NCI-H526 treated with DMSO at 0.1 percent for 48 hours (cell line): ENCODE measurements around the gene NCF2.

Experiments used
- DNase-seq: peaks from one replicate; lab custom pipeline; 2025; lab: John Stamatoyannopoulos, UW

NCF2 gene

GRCh38 chr1:183551924-183552323 lies 38.3 kb downstream of the NCF2 start:
- DNase-seq: no peak

DNA sequence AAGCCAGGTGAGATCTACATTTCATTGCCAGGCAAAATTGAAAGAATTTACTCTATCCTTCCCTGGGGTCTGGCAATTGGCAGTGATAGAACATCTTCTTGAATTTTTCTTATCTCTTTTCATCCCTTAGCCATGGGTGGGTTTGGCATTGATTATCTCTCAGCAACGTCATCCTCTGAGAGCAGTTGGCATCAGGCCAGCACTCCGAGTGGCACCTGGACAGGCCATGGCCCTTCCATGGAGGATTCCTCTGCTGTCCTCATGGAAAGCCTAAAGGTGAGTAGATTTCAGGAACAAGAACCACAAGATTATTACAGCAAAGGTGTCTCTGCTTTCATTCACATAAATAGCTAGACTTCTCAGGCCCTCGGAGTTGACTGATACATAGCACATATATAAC lies 39.3 kb downstream of the NCF2 start:
- no peak for DNase-seq

DNA sequence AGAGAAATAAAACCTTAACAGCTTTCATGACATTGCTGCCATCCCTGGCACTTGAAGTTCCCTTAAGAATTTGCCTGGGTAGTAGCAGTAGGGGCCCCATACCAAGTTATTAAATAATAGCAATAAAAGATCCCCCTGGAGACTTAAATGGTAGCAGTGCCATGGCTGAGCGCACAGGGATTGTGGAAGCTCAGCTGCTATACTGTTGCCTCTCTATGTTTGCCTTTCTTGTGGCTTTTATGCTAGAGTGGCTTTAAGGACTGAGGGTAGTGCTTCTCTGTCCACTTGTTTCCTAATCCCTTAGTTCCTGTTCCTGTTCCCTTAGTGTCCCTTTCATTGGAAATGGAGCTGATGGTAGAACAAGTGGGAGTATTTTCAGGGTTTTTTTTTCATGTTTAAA lies 42.1 kb downstream of the NCF2 start:
- peak; percentile 88 for DNase-seq

- no peak for DNase-seq
These were observed 43.8 kb downstream of the NCF2 start for GRCh38 chr1:183546427-183546826.

GRCh38 chr1:183544598-183545297 lies 45.5 kb downstream of the NCF2 start:
- DNase-seq: no peak

GRCh38 chr1:183543619-183544204 lies 46.5 kb downstream of the NCF2 start:
- peak; percentile 78 for DNase-seq

- no peak for DNase-seq
These were observed 52.9 kb downstream of the NCF2 start for GRCh38 chr1:183537405-183537804.

DNA sequence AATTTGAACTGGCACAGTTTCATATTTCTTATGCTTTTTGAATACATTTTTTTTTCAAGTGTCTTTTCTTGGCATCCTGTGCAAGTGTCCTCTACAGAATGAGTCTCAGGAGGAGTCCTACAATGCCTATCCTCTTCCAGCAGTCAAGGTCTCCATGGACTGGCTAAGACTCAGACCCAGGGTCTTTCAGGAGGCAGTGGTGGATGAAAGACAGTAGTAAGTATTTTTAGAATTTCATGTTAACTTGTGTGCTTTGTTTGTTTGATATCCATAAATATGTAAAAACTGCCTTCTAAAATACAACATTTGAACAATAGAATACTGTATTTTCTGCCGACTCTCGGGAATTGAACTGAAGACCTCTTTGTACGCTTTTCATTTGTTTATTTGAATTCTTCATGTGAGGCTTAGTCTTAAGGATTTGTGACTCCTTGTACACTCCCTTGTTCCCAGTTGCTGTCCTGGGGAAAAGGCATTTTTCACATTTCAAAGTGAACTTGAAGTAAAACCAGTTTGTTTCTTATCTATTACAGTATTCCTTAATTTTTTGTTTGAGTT lies 56.6 kb downstream of the NCF2 start:
- DNase-seq: peak; percentile 89

- no peak for DNase-seq
These were observed 61.7 kb downstream of the NCF2 start for GRCh38 chr1:183528577-183528976.

DNA sequence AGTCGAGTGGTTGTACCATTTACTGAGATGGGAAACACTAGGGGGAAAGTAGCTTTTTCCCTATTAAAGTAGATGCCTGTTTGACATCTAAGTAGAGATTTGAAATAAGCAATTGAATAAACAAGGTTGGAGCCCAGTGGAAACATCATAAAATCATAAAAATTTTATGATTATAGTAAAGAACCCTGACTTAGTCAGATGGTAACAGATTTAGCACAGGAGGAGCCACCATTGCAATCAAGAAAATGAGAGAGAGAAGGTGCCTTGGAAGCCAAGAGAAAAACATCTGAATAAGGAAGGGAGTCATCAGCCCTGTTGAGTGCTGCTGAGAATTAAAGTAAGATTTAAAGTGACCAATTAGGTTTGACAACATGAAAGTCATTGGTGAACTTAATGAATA lies 68.2 kb downstream of the NCF2 start:
- DNase-seq: no peak

GRCh38 chr1:183520379-183520778 lies 69.9 kb downstream of the NCF2 start:
- no peak for DNase-seq

DNA sequence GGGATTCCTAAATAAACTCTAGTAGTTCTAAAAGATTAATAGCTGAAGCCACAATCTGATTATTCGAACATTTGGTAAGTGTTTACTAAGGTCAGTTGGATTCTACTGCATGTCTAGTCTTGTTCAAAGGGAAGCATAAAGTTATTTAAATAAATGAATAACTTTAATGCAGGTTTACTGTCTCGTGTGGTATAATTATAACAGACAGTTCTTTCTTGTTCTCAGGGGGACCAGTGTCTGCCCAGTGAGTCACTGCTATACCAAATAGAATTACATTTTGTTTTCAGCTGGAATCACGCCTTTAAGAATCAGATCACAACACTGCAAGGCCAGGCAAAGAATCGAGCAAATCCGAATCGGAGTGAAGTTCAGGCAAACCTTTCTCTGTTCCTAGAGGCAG lies 72.9 kb downstream of the NCF2 start:
- peak; percentile 91 for DNase-seq

- DNase-seq: peak; percentile 78
These were observed 73.5 kb downstream of the NCF2 start for GRCh38 chr1:183516725-183517124.

DNA sequence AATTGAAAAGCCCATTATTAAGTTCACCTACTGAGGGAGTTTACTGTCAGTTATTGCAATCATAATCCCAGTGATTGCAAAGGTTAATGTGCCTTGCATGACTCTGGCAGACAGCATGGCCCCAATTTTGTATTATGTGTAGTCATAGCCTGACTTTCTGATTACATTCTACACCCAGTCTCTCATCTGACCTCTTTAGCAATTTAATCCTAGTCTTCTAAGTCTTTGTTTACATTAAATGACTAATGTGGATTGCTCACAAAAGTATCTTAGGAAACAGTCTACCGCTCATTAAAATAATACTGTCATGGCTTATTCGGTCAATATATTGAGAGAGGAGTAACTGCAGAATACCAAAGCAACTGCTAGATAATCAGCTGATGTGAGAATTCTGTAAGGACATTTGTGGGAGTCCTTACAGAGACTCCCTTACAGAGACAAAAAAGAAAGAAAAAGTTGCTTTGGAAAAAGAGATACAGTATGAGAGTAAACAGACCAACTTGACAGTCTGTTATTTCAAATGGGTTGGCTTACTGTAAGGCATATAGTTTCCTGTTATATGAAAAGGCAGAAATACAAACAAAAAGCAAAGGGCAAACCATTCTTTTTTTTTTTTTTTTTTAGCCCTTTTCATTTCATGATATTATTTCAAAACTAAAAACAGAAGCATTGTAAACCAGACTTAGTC lies 75.1 kb downstream of the NCF2 start:
- DNase-seq: no peak

- DNase-seq: no peak
These were observed 76.0 kb downstream of the NCF2 start for GRCh38 chr1:183514235-183514634.

DNA sequence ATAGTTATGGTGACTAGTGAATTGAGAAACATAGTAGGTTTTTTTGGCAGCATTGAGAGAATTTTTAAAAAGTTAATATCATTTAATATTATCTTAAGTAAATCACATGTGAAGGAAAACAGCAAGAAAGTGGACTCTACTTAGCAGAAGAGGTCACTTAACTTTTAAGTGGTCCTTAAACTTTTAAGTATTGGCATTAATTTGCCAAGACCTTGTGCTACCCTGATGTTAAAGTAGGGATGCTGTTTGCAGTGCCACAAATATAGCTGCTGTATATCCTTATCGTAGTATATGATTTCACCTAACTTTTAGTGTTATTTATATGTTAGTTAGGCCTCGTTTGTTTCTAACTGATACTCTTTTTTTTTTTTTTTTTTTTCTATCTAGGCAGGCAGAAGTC lies 77.8 kb downstream of the NCF2 start:
- DNase-seq: no peak

DNA sequence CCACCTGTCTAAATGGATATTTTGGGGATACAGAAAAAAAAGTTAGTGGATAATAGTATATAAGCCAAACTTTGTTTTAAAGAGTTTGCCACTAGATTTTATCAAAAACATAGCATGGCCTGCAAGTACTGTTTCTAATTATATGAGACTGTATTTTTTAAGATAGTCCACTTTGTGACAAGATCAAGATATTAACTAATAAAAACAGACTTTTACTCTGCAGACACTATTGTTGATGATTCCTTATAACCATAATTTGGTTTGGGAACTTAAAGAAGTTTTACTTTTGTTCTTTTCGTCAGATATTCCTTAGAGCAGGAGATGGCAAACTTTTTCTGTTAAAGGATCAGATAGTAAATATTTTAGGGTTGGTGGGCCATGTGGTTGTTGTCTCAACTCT lies 81.6 kb downstream of the NCF2 start:
- DNase-seq: no peak

DNA sequence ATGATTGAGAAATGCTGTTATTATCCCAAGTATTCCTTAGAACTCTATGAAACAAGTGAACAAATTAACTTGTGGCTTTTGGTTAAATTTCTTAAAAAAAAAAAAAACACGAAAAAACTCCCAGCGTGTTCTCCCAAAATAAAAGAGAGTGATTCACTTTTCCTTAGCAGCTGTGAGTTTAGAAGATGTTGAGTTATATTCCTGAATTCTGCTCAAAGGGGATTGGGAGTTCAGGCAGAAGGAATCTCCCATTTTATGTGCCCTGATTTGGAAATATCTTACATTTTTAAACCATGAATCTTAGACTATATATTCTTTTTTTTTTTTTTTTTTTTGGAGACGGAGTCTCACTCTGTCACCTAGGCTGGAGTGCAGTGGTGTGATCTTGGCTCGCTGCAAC lies 83.7 kb downstream of the NCF2 start:
- no peak for DNase-seq
